Osteocyte (in vitro differentiated cells): ENCODE data around the gene PDZRN3. TPM values are rescaled to one million over a fixed set of nuclear protein-coding genes. Genes with fewer than 3 reads are reported as not detected.
A peak's percentile ranks its signal among the peaks of the same experiment; 100 is the strongest.

Source experiments
- DNase-seq: peaks from one replicate; pipeline ENCODE4 v3.0.0; 2021; ENCODE audit warnings: mixed read lengths; ENCODE audit not compliant: unreplicated experiment; ENCODE audit errors: extremely low spot score
- H3K27ac Mint-ChIP-seq: one replicate; pipeline ENCODE4 v1.8.0; 2021; ENCODE audit warnings: mild to moderate bottlenecking, mixed read lengths; ENCODE audit not compliant: unreplicated experiment
- H3K27me3 Mint-ChIP-seq: one replicate; pipeline ENCODE4 v1.8.0; 2021; ENCODE audit warnings: mixed read lengths; ENCODE audit not compliant: unreplicated experiment
- H3K36me3 Mint-ChIP-seq: one replicate; pipeline ENCODE4 v1.8.0; 2021; ENCODE audit warnings: mixed read lengths; ENCODE audit not compliant: unreplicated experiment
- H3K4me1 Mint-ChIP-seq: one replicate; pipeline ENCODE4 v1.8.0; 2021; ENCODE audit warnings: mixed read lengths; ENCODE audit not compliant: unreplicated experiment
- H3K4me3 Mint-ChIP-seq: one replicate; pipeline ENCODE4 v1.8.0; 2021; ENCODE audit warnings: mild to moderate bottlenecking, moderate library complexity, mixed read lengths; ENCODE audit not compliant: unreplicated experiment
- H3K9me3 Mint-ChIP-seq: one replicate; pipeline ENCODE4 v1.8.0; 2021; ENCODE audit warnings: mixed read lengths; ENCODE audit not compliant: unreplicated experiment
- total RNA-seq: library from RNA; stranded (reverse); gene quantifications from 2 replicates; pipeline ENCODE4 v1.2.1, GENCODE V29; 2021
- TF ChIP-seq, protein P1 (sequence below): fragments of 200-600 bp; sonication (generic); IDR thresholded peaks from 2 replicates; pipeline ENCODE4 v1.5.0; 2021; ENCODE audit warnings: antibody characterized with exemption, mild to moderate bottlenecking, moderate library complexity

The PDZRN3 gene
- total RNA-seq, 1 donor from 2014 or later, result 34.1 TPM

DNA sequence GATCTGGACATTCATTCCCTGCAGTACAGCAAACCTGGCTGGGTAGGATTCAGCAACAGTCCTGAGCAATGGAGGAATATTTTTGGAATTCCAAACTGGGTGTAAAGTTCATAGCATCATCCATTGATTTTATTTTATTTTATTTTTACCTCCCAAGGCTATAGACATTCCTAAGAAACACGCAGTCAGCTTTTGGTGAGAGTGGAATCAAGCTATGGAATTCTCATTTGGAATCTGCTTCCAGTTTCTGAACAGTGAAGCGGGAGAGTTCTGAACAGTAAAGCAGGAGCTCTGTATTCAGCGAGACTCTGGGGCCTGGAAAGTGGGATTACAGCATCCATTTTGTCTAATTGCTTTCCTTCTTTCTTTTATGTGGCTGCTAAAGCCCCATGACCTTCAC is 1.4 kb upstream of the PDZRN3 start:
- H3K4me3 Mint-ChIP-seq, result no peak overlapping the region
- H3K27ac Mint-ChIP-seq, result no peak overlapping the region
- TF ChIP-seq, protein P1, sequence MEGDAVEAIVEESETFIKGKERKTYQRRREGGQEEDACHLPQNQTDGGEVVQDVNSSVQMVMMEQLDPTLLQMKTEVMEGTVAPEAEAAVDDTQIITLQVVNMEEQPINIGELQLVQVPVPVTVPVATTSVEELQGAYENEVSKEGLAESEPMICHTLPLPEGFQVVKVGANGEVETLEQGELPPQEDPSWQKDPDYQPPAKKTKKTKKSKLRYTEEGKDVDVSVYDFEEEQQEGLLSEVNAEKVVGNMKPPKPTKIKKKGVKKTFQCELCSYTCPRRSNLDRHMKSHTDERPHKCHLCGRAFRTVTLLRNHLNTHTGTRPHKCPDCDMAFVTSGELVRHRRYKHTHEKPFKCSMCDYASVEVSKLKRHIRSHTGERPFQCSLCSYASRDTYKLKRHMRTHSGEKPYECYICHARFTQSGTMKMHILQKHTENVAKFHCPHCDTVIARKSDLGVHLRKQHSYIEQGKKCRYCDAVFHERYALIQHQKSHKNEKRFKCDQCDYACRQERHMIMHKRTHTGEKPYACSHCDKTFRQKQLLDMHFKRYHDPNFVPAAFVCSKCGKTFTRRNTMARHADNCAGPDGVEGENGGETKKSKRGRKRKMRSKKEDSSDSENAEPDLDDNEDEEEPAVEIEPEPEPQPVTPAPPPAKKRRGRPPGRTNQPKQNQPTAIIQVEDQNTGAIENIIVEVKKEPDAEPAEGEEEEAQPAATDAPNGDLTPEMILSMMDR, result no peak
- H3K27me3 Mint-ChIP-seq, result no peaks in the 10 kb centered on the region
- no peaks in the 10 kb centered on the region for H3K36me3 Mint-ChIP-seq
- no peaks in the 10 kb centered on the region for H3K9me3 Mint-ChIP-seq
- DNase-seq, result no peak
- H3K4me1 Mint-ChIP-seq, result peaks cover 41% of the 10 kb centered on the region

DNA sequence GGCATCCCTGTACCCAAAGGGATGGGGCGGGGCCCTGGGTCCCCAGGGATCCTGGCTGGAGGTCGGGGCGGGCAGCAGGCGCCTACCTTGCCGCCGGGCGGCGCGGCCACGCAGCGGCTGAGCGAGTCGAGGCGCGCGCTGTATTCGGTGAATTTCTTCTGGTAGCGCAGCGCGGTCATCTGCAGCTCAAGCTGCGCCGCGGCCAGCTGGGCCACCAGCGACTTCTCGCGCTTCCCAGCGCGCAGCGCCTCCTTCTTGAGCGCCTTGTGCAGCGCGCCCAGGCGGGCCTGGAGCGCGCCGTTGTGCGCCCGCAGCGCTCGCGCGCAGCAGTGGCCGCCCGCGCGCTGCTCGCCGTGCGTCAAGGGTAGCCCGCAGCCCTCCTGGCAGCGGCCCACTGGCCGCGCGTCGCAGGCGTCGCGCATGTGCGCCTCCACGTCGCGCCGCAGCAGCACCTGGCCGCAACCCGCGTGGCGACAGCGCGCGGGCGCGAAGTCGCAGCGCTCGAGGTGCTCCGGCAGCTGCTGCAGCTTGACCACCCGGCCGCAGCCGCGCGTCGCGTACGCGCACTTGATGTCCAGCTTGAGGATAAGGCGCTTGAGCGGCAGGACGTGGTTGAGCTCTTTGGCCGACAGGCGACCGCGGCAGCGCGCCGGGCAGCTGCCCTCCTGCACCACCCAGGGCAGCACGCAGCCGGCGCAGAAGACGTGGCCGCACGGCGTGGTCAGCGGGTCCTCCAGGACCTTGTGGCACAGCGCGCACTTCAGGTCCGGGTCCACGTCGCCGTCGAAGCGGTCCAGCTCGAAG is 522 bp downstream of the PDZRN3 start:
- Mint-ChIP-seq H3K27ac (peak overlapping the region; percentile 73), H3K27me3 (no peaks in the 10 kb centered on the region), H3K9me3 (no peaks in the 10 kb centered on the region), H3K4me1 (peaks cover 53% of the 10 kb centered on the region), H3K36me3 (peaks cover 1% of the 10 kb centered on the region), H3K4me3 (peak overlapping the region; percentile 87)
- TF ChIP-seq, protein P1, result peak; percentile 41
- DNase-seq, result peak; percentile 85

DNA sequence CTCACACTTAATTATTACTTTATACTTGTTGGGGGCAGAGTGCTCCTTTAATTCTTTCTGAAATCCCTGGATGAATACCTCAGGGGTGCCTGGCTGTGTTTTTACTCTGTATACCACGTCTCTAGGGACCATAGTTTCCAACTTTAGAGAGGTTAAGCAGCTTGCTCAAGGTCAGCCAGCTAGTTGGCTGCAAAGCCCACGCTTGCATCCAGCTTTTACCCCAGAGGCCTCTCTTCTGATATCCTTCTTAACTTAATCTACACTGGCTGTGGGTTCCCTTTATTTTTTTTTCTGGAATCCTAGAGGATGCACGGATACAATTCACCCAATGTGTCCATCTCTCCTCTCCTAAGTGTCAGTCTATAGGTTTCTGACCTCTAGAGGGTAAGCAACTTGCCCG is 1.4 kb downstream of the PDZRN3 start:
- Mint-ChIP-seq H3K4me1 (peaks cover 61% of the 10 kb centered on the region), H3K27me3 (no peaks in the 10 kb centered on the region), H3K9me3 (no peaks in the 10 kb centered on the region), H3K4me3 (peak overlapping the region; percentile 87), H3K27ac (peak overlapping the region; percentile 73), H3K36me3 (peaks cover 1% of the 10 kb centered on the region)
- no peak for DNase-seq
- TF ChIP-seq, protein P1, result no peak

DNA sequence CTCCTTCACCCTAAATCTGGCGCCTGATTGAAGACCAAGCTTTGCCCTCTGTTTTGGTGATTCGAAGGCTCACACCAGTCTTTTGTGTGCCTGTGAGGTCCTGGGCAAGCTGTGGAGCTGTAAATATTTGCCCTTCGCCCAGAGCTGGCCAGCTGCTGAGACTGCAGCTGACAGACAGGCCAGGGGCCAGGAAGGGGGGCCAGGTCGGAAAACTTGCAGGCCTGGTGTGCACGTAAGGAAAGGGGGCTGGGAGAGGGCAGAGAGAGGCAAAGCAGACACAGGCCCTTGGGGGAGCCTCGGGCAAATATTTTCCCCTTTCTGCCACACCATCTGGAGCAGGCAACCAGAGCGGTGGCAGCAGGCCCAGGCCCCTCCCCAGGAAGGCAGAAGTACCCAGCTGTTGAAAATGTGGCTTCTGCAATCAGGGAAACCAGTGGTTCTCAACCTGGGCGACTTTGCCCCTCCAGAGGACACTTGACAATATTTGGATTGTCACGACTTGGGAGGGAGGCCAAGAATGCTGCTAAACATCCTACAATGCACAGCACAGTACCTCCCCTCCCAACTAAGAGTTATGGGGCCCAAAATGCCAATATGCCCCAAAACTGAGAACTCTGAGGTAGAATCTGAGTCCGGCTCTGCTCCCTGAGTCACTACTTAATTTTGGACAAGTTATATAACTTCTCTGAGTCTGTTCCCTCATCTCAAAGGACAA is 2.5 kb downstream of the PDZRN3 start:
- peak overlapping the region; percentile 87 for H3K4me3 Mint-ChIP-seq

More for the DNA sequence above, 2.5 kb downstream of the PDZRN3 start:
- peaks cover 67% of the 10 kb centered on the region for H3K4me1 Mint-ChIP-seq
- H3K9me3 Mint-ChIP-seq, result no peaks in the 10 kb centered on the region
- H3K27me3 Mint-ChIP-seq, result no peaks in the 10 kb centered on the region
- peak overlapping the region; percentile 82 for H3K27ac Mint-ChIP-seq
- DNase-seq, result peak; percentile 88
- peaks cover 1% of the 10 kb centered on the region for H3K36me3 Mint-ChIP-seq
- TF ChIP-seq, protein P1, result no peak
